SH-SY5Y (cell line): ENCODE data around the gene ATG10.

Experiments used
- GATA2 ChIP-seq: IDR thresholded peaks from 2 replicates; pipeline ENCODE4 v1.6.1; 2011; ENCODE audit warnings: mild to moderate bottlenecking, low read depth, low read length
- GATA3 ChIP-seq: IDR thresholded peaks from 2 replicates; pipeline ENCODE4 v1.6.1; 2011; ENCODE audit warnings: low read depth, mild to moderate bottlenecking, low read length, moderate library complexity

- TF ChIP-seq GATA3 (no peak), GATA2 (no peak)
Measured at GRCh38 chr5:82011761-82012160, 39.9 kb downstream of the ATG10 start.
